PC-9 (cell line): ENCODE data around the gene RASSF10.

Experiments used
- EZH2 ChIP-seq: fragments of 200-600 bp; sonication (generic); IDR thresholded peaks from 2 replicates; pipeline ENCODE4 v1.8.0; 2017; ENCODE audit warnings: antibody characterized with exemption, low read depth
- TF ChIP-seq, protein P1 (sequence below): fragments of 200-600 bp; sonication (generic); conservative IDR thresholded peaks from 2 replicates; pipeline ENCODE4 v1.6.1; 2017; ENCODE audit warnings: mixed run types, antibody characterized with exemption, mild to moderate bottlenecking, moderate library complexity

GRCh38 chr11:12997168-12997567, 11.9 kb upstream of the RASSF10 start:
- TF ChIP-seq, protein P1, sequence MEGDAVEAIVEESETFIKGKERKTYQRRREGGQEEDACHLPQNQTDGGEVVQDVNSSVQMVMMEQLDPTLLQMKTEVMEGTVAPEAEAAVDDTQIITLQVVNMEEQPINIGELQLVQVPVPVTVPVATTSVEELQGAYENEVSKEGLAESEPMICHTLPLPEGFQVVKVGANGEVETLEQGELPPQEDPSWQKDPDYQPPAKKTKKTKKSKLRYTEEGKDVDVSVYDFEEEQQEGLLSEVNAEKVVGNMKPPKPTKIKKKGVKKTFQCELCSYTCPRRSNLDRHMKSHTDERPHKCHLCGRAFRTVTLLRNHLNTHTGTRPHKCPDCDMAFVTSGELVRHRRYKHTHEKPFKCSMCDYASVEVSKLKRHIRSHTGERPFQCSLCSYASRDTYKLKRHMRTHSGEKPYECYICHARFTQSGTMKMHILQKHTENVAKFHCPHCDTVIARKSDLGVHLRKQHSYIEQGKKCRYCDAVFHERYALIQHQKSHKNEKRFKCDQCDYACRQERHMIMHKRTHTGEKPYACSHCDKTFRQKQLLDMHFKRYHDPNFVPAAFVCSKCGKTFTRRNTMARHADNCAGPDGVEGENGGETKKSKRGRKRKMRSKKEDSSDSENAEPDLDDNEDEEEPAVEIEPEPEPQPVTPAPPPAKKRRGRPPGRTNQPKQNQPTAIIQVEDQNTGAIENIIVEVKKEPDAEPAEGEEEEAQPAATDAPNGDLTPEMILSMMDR = no peak
- no peak for TF ChIP-seq EZH2
